IMR-90 (cell line): ENCODE results near the gene KIF15. TPM values are rescaled to one million over a fixed set of nuclear protein-coding genes. Genes with fewer than 3 reads are reported as not detected.

Experiments
- ATAC-seq: fragments of 200-7000 bp; cut with Tn5 transposase; 2 replicates; pipeline ENCODE4 v1.9.1; 2020; ENCODE audit warnings: low read depth, mild to moderate bottlenecking, moderate library complexity
- BruUV-seq: library from RNA; stranded (reverse); fragments of 400-500 nt; replicated peaks from 2 replicates; lab custom pipeline; 2021; lab: Mats Ljungman, UMichigan
- CTCF ChIA-PET: fragments of 300-600 bp; formaldehyde crosslinking; extraction: SDS; loops from one replicate; lab custom pipeline; 2021; ENCODE audit warnings: antibody characterized with exemption; lab: Yijun Ruan, JAX
- POLR2A ChIA-PET: fragments of 300-600 bp; sonication (Branson Sonifier 250); formaldehyde crosslinking; loops from one replicate; lab custom pipeline; 2022; ENCODE audit warnings: antibody characterized with exemption; ENCODE audit not compliant: unreplicated experiment; lab: Charles Lee
- DNase-seq: peaks from one replicate; pipeline ENCODE4 v3.0.0; 2013
- H2AFZ ChIP-seq: replicated peaks from 2 replicates; pipeline ENCODE3; 2013; ENCODE audit warnings: low read length, mild to moderate bottlenecking; ENCODE audit not compliant: poor library complexity
- H2AK5ac ChIP-seq: 2 replicates; pipeline ENCODE4 v1.6.1; 2013; ENCODE audit warnings: low read depth, low read length, inconsistent platforms
- H2AK9ac ChIP-seq: replicated peaks from 2 replicates; pipeline ENCODE3; 2013; ENCODE audit warnings: mild to moderate bottlenecking, low read depth, low read length, moderate library complexity; ENCODE audit not compliant: poor library complexity
- H2BK120ac ChIP-seq: 2 replicates; pipeline ENCODE4 v1.6.1; 2013; ENCODE audit warnings: low read depth, low read length, inconsistent platforms
- H2BK15ac ChIP-seq: 3 replicates; pipeline ENCODE4 v1.6.1; 2013; ENCODE audit warnings: low read depth, low read length, inconsistent platforms
- H2BK20ac ChIP-seq: 2 replicates; pipeline ENCODE4 v1.6.1; 2013; ENCODE audit warnings: low read depth, mild to moderate bottlenecking, inconsistent platforms, low read length, moderate library complexity
- H2BK5ac ChIP-seq: 2 replicates; pipeline ENCODE4 v1.6.1; 2013; ENCODE audit warnings: mild to moderate bottlenecking, low read depth, low read length, inconsistent platforms; ENCODE audit not compliant: poor library complexity, severe bottlenecking
- H3K14ac ChIP-seq: replicated peaks from 2 replicates; pipeline ENCODE4 v1.6.1; 2013; ENCODE audit warnings: low read depth, low read length, inconsistent platforms
- H3K18ac ChIP-seq: 2 replicates; pipeline ENCODE4 v1.6.1; 2013; ENCODE audit warnings: low read depth, low read length, control low read depth
- H3K23ac ChIP-seq: 2 replicates; pipeline ENCODE4 v1.6.1; 2013; ENCODE audit warnings: low read depth, low read length, inconsistent platforms
- H3K27ac ChIP-seq: 2 replicates; pipeline ENCODE4 v1.5.1; 2013; ENCODE audit warnings: mild to moderate bottlenecking, control low read depth, low read length; ENCODE audit not compliant: insufficient read depth
- H3K27me3 ChIP-seq: 2 replicates; pipeline ENCODE4 v1.6.1; 2013; ENCODE audit warnings: low read length; ENCODE audit not compliant: control insufficient read depth, insufficient read depth
- H3K36me3 ChIP-seq: 2 replicates; pipeline ENCODE4 v1.6.1; 2013; ENCODE audit warnings: low read length, mixed read lengths; ENCODE audit not compliant: control insufficient read depth, insufficient read depth
- H3K4ac ChIP-seq: 2 replicates; pipeline ENCODE4 v1.6.1; 2013; ENCODE audit warnings: low read depth, low read length, inconsistent platforms
- H3K4me1 ChIP-seq: 2 replicates; pipeline ENCODE4 v1.6.1; 2013; ENCODE audit warnings: low read length, mixed read lengths; ENCODE audit not compliant: control insufficient read depth, insufficient read depth
- H3K4me2 ChIP-seq: 2 replicates; pipeline ENCODE4 v1.6.1; 2013; ENCODE audit warnings: low read depth, mild to moderate bottlenecking, control low read depth, low read length, moderate library complexity
- H3K4me3 ChIP-seq: 2 replicates; pipeline ENCODE4 v1.5.1; 2013; ENCODE audit warnings: low read depth, mild to moderate bottlenecking, control low read depth, low read length, moderate library complexity; ENCODE audit not compliant: insufficient read depth
- H3K56ac ChIP-seq: 2 replicates; pipeline ENCODE4 v1.6.1; 2013; ENCODE audit warnings: low read length, inconsistent platforms; ENCODE audit not compliant: insufficient read depth; ENCODE audit errors: extremely low read depth
- H3K79me1 ChIP-seq, 2 experiments: 2 replicates each; pipeline ENCODE4 v1.6.1; 2013; ENCODE audit warnings: low read length in 2 of 2, inconsistent platforms in 1 of 2, low read depth in 1 of 2
- H3K9ac ChIP-seq: 2 replicates; pipeline ENCODE4 v1.6.1; 2013; ENCODE audit warnings: low read depth, low read length, control low read depth
- H3K9me1 ChIP-seq: 2 replicates; pipeline ENCODE4 v1.6.1; 2013; ENCODE audit warnings: low read length, inconsistent platforms; ENCODE audit not compliant: insufficient read depth
- H3K9me3 ChIP-seq: 2 replicates; pipeline ENCODE4 v1.6.1; 2013; ENCODE audit warnings: low read length; ENCODE audit not compliant: control insufficient read depth, insufficient read depth
- H4K20me1 ChIP-seq: 2 replicates; pipeline ENCODE4 v1.6.1; 2013; ENCODE audit warnings: low read length, inconsistent platforms; ENCODE audit not compliant: insufficient read depth
- H4K5ac ChIP-seq: 2 replicates; pipeline ENCODE4 v1.6.1; 2013; ENCODE audit warnings: mild to moderate bottlenecking, low read depth, low read length, control low read depth
- H4K8ac ChIP-seq, 2 experiments: 2 replicates each; pipeline ENCODE4 v1.6.1; 2013; ENCODE audit warnings: low read depth in 2 of 2, low read length in 2 of 2, control low read depth in 1 of 2, inconsistent platforms in 1 of 2
- H4K91ac ChIP-seq: 2 replicates; pipeline ENCODE4 v1.6.1; 2013; ENCODE audit warnings: low read depth, low read length, inconsistent platforms; ENCODE audit not compliant: insufficient read depth
- BHLHE40 ChIP-seq: fragments of 150-350 bp; IDR thresholded peaks from 2 replicates; pipeline ENCODE4 v1.6.1; 2016; ENCODE audit warnings: mild to moderate bottlenecking, low read depth, low read length
- CEBPB ChIP-seq: IDR thresholded peaks from 2 replicates; pipeline ENCODE4 v1.6.1; 2012; ENCODE audit warnings: low read depth, low read length, improper control_type of control experiment
- CHD1 ChIP-seq: IDR thresholded peaks from 2 replicates; pipeline ENCODE4 v1.6.1; 2012; ENCODE audit warnings: low read depth, low read length, improper control_type of control experiment
- FOS ChIP-seq: fragments of 150-350 bp; IDR thresholded peaks from 2 replicates; pipeline ENCODE4 v1.6.1; 2016; ENCODE audit warnings: low read depth, low read length
- MAFK ChIP-seq: IDR thresholded peaks from 2 replicates; pipeline ENCODE4 v1.6.1; 2012; ENCODE audit warnings: low read depth, low read length, improper control_type of control experiment
- MAZ ChIP-seq: IDR thresholded peaks from 2 replicates; pipeline ENCODE4 v1.6.1; 2012; ENCODE audit warnings: low read depth, mild to moderate bottlenecking, low read length, improper control_type of control experiment, moderate library complexity, borderline replicate concordance
- MXI1 ChIP-seq: IDR thresholded peaks from 2 replicates; pipeline ENCODE4 v1.6.1; 2012; ENCODE audit warnings: low read depth, mild to moderate bottlenecking, low read length, moderate library complexity, borderline replicate concordance
- NFE2L2 ChIP-seq: fragments of 150-350 bp; IDR thresholded peaks from 2 replicates; pipeline ENCODE4 v1.6.1; 2016; ENCODE audit warnings: low read depth, mild to moderate bottlenecking, low read length
- POLR2A ChIP-seq: IDR thresholded peaks from 2 replicates; pipeline ENCODE4 v1.6.1; 2012; ENCODE audit warnings: mild to moderate bottlenecking, low read depth, low read length
- RAD21 ChIP-seq: IDR thresholded peaks from 2 replicates; pipeline ENCODE4 v1.6.1; 2012; ENCODE audit warnings: low read length, improper control_type of control experiment
- RCOR1 ChIP-seq: IDR thresholded peaks from 2 replicates; pipeline ENCODE4 v1.6.1; 2012; ENCODE audit warnings: mild to moderate bottlenecking, low read length, improper control_type of control experiment; ENCODE audit not compliant: insufficient replicate concordance
- RFX5 ChIP-seq: IDR thresholded peaks from 2 replicates; pipeline ENCODE4 v1.8.0; 2012; ENCODE audit warnings: low read depth, mild to moderate bottlenecking, low read length, moderate library complexity
- SMC3 ChIP-seq: fragments of 150-350 bp; IDR thresholded peaks from 2 replicates; pipeline ENCODE4 v1.6.1; 2016; ENCODE audit warnings: low read depth, mild to moderate bottlenecking, antibody characterized with exemption, low read length, moderate library complexity
- WGBS, 2 experiments: methylation state at CpG; one replicate each; pipeline versions ENCODE4 v1.1.5 to v1.1.7; 2013; ENCODE audit warnings: missing lambda C conversion rate in 2 of 2; ENCODE audit not compliant: insufficient read length in 1 of 2; ENCODE audit errors: extremely low coverage in 2 of 2; 5-methylcytosine and 5-hydroxymethylcytosine counted together
- dilution Hi-C: fragments of 300-500 bp; cut with HindIII; formaldehyde crosslinking; loops from one replicate; pipeline ENCODE4 v1.14.3; 2018; ENCODE audit warnings: low sequenced_read_pairs; ENCODE audit not compliant: unreplicated experiment
- in situ Hi-C: fragments of 300-500 bp; cut with MboI; formaldehyde crosslinking; loops from 3 replicates; pipeline ENCODE4 v1.14.3; 2019; ENCODE audit warnings: low sequenced_read_pairs, inconsistent platforms, mixed read lengths
- intact Hi-C: fragments of 100-400 bp; cut with micrococcal nuclease; formaldehyde crosslinking; loops from 2 replicates; pipeline ENCODE4 v1.10.0; 2022
- polyA plus RNA-seq, 3 experiments: library from polyadenylated mRNA; depleted of rRNA; stranded (reverse); fragments of >200 nt; gene quantifications; 2 replicates each; pipeline ENCODE4 v1.2.3, GENCODE V29; 2012; ENCODE audit warnings: low replicate concordance in 1 of 3
- total RNA-seq: library from RNA; depleted of rRNA; stranded (reverse); fragments of >200 nt; gene quantifications from 2 replicates; pipeline ENCODE4 v1.2.3, GENCODE V29; 2012
- TF ChIP-seq, protein P1 (sequence below): fragments of 150-350 bp; IDR thresholded peaks from 2 replicates; pipeline ENCODE4 v1.6.1; 2017; ENCODE audit warnings: mild to moderate bottlenecking, antibody characterized with exemption, low read length, low read depth
- TF ChIP-seq, protein P2 (sequence below): fragments of 150-350 bp; IDR thresholded peaks from 2 replicates; pipeline ENCODE4 v1.6.1; 2016; ENCODE audit warnings: low read depth, mild to moderate bottlenecking, low read length, moderate library complexity, borderline replicate concordance
- TF ChIP-seq, protein P3 (sequence below): conservative IDR thresholded peaks from 2 replicates; pipeline ENCODE4 v1.5.1; 2012; ENCODE audit warnings: mild to moderate bottlenecking, low read depth, low read length, improper control_type of control experiment

KIF15 gene
- total and polyA plus RNA-seq, 2 of the 4 experiments (the other 2 are of a cell fraction) = 3.7 to 8.4 TPM

DNA sequence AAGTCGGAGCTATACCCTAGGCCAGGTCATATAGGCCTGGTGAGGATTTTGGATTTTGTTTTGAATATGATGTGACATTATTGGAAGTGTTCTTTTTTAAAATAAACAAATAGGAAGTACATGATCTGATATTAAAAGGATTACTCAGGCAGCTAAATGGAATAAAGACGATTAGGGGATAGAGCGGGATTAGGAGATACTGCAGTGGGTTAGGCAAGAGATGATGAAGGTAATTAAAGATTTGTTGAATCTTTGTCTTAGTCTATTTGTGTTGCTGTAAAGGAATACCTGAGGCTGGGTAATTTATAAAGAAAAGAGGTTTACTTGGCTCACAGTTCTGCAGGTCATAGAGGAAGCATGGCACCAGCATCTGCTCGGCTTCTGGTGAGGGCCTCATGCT is 21.3 kb downstream of the KIF15 start:
- Histone ChIP-seq H3K27ac (no peak overlapping the region), H4K5ac (no peak overlapping the region), H3K9me1 (no peaks in the 10 kb centered on the region), H3K36me3 (peaks cover 2% of the 10 kb centered on the region), H2AK5ac (no peak overlapping the region), H3K56ac (no peak overlapping the region), H3K27me3 (no peaks in the 10 kb centered on the region), H4K8ac (no peak overlapping the region), H3K79me1 (peaks cover 0 to 3% of the 10 kb centered on the region in 2 experiments; a peak in 1 of 4 replicates), H2AFZ (no peak overlapping the region), H2AK9ac (no peak overlapping the region), H4K20me1 (no peaks in the 10 kb centered on the region), H3K4me2 (no peak overlapping the region), H4K91ac (no peak overlapping the region), H3K9ac (no peak overlapping the region), H2BK20ac (no peak overlapping the region), H3K4me3 (no peak overlapping the region), H2BK5ac (no peak overlapping the region), H3K4me1 (no peaks in the 10 kb centered on the region), H3K18ac (no peak overlapping the region), H3K14ac (no peak overlapping the region), H3K4ac (no peak overlapping the region), H3K9me3 (no peaks in the 10 kb centered on the region), H2BK120ac (no peak overlapping the region), H2BK15ac (no peak overlapping the region), H3K23ac (no peak overlapping the region)
- in situ Hi-C loops (no loop called here), dilution Hi-C loops (no loop called here), intact Hi-C loops (no loop called here)
- ATAC-seq (no peak), DNase-seq (no peak)
- BruUV-seq = no TSS peak
- POLR2A ChIA-PET = no interaction called here
- TF ChIP-seq CEBPB (no peak), BHLHE40 (no peak), SMC3 (no peak), NFE2L2 (no peak), RAD21 (no peak), MXI1 (no peak), RFX5 (no peak), MAZ (no peak), RCOR1 (no peak), FOS (no peak), MAFK (no peak), CHD1 (no peak), POLR2A (no peak)
- TF ChIP-seq, protein P1, sequence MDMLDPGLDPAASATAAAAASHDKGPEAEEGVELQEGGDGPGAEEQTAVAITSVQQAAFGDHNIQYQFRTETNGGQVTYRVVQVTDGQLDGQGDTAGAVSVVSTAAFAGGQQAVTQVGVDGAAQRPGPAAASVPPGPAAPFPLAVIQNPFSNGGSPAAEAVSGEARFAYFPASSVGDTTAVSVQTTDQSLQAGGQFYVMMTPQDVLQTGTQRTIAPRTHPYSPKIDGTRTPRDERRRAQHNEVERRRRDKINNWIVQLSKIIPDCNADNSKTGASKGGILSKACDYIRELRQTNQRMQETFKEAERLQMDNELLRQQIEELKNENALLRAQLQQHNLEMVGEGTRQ = no peak
- TF ChIP-seq, protein P2, sequence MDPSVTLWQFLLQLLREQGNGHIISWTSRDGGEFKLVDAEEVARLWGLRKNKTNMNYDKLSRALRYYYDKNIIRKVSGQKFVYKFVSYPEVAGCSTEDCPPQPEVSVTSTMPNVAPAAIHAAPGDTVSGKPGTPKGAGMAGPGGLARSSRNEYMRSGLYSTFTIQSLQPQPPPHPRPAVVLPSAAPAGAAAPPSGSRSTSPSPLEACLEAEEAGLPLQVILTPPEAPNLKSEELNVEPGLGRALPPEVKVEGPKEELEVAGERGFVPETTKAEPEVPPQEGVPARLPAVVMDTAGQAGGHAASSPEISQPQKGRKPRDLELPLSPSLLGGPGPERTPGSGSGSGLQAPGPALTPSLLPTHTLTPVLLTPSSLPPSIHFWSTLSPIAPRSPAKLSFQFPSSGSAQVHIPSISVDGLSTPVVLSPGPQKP = no peak
- TF ChIP-seq, protein P3, sequence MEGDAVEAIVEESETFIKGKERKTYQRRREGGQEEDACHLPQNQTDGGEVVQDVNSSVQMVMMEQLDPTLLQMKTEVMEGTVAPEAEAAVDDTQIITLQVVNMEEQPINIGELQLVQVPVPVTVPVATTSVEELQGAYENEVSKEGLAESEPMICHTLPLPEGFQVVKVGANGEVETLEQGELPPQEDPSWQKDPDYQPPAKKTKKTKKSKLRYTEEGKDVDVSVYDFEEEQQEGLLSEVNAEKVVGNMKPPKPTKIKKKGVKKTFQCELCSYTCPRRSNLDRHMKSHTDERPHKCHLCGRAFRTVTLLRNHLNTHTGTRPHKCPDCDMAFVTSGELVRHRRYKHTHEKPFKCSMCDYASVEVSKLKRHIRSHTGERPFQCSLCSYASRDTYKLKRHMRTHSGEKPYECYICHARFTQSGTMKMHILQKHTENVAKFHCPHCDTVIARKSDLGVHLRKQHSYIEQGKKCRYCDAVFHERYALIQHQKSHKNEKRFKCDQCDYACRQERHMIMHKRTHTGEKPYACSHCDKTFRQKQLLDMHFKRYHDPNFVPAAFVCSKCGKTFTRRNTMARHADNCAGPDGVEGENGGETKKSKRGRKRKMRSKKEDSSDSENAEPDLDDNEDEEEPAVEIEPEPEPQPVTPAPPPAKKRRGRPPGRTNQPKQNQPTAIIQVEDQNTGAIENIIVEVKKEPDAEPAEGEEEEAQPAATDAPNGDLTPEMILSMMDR = no peak
- no CpG with 5 or more reads among the region's 4 CpGs for WGBS, 2 experiments
- CTCF ChIA-PET = no interaction called here
